Measurements from ENCODE around the gene CCDC71L. TPM values are rescaled to one million over a fixed set of nuclear protein-coding genes. Genes with fewer than 3 reads are reported as not detected.

CCDC71L gene
- total and polyA plus RNA-seq, 2 donors (not counting 1 experiment from before 2014, with no cell fraction given) = 11.7 to 29.5 TPM

GRCh38 chr7:106658316-106659165 is 2.4 kb downstream of the CCDC71L start:
- Histone ChIP-seq H3K27ac (ENCODE audit: low read length in 2 of 2) (no peak overlapping the region), H3K9ac (ENCODE audit: low read length) (no peak overlapping the region), H3K4me2 (replicated peaks; ENCODE audit: low read depth, low read length, poor library complexity, severe bottlenecking) (peak overlapping the region; percentile 91), H3K4me1 (ENCODE audit: control insufficient read depth in 2 of 2, insufficient read depth in 2 of 2, low read length in 2 of 2) (peaks cover 23 to 24% of the 10 kb centered on the region in 2 donors), H3K79me2 (ENCODE audit: control insufficient read depth, insufficient read depth, low read length) (no peaks in the 10 kb centered on the region), H3K9me3 (ENCODE audit: control extremely low read depth in 1 of 3, control insufficient read depth in 2 of 3, insufficient read depth in 1 of 3, low read length in 2 of 3) (no peaks in the 10 kb centered on the region), H3K4me3 (ENCODE audit: control extremely low read depth in 1 of 5, extremely low read depth in 1 of 5, insufficient read depth in 1 of 5, low read depth in 2 of 5, low read length in 4 of 5) (no peak overlapping the region), H3K36me3 (replicated peaks in 1 of 2; ENCODE audit: control extremely low read depth in 1 of 2, control insufficient read depth in 1 of 2, extremely low read depth in 1 of 2, insufficient read depth in 2 of 2, low read length in 1 of 2) (no peaks in the 10 kb centered on the region), H2AFZ (ENCODE audit: insufficient read depth, low read depth, low read length, poor library complexity, severe bottlenecking) (no peak overlapping the region), H3K27me3 (replicated peaks in 1 of 4; ENCODE audit: control extremely low read depth in 1 of 4, control insufficient read depth in 3 of 4, insufficient read depth in 4 of 4, low read length in 3 of 4) (no peaks in the 10 kb centered on the region), H4K20me1 (ENCODE audit: control insufficient read depth, insufficient read depth, low read length, poor library complexity, severe bottlenecking) (no peaks in the 10 kb centered on the region)
- TF ChIP-seq CTCF (IDR thresholded peaks at IDR 0.05) (no peak), EZH2 (IDR thresholded peaks at IDR 0.05; ENCODE audit: borderline replicate concordance, insufficient read depth, low read depth, low read length, poor library complexity, severe bottlenecking) (no peak)
- H3K27me3 Mint-ChIP-seq = no peaks in the 10 kb centered on the region
- DNase-seq = no peak
- intact Hi-C loops (cut with micrococcal nuclease) = no loop called here
- WGBS (ENCODE audit: insufficient coverage) = 88% methylated on average over 1 of the region's 6 CpGs
- POLR2A ChIA-PET = interaction anchor here (2.9 kb wide), 1 partner anchor 78 kb away, joined by 25 read pairs; no protein-coding TSS in a partner anchor
- CTCF ChIA-PET = interaction anchor here (0.9 to 7.0 kb wide), 18 partner anchors 18 to 491 kb away, joined by 3 to 290 read pairs (median 5); no protein-coding TSS in a partner anchor
- H3K27ac Mint-ChIP-seq = no peak overlapping the region
- H3K4me1 Mint-ChIP-seq = peaks cover 34% of the 10 kb centered on the region
- peak overlapping the region; percentile 19 for H3K4me3 Mint-ChIP-seq
- H3K9me3 Mint-ChIP-seq (ENCODE audit: insufficient read depth) = no peaks in the 10 kb centered on the region
- ATAC-seq (ENCODE audit: low read depth) = no peak
